ENCODE data around the gene MC4R. TPM values are rescaled to one million over a fixed set of nuclear protein-coding genes. Genes with fewer than 3 reads are reported as not detected.

The MC4R gene
- polyA plus RNA-seq, 1 donor from 2014 or later, result 0.57 TPM

DNA sequence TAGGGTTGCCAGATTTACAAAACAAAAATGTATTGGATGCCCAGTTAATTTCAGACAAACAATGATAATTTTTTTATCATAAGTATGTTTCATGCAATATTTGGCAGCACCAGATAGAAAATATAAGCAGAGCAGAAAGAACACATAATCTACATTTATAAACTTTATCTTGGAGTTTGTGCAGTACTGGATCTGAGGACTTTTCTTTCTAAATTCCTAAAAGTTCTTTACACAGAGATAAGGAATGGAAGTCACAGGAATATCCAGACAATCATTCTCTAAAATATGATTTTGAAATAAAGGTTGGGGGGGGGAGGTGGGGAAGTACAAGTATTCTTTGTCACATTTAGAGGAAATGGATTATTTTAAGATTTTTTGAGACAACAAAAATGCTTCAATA is 28.8 kb upstream of the MC4R start:
- Histone ChIP-seq H3K36me3 (ENCODE audit: insufficient read depth, low read length) (no peaks in the 10 kb centered on the region), H3F3A (ENCODE audit: insufficient read depth, low read length, poor library complexity, severe bottlenecking) (no peaks in the 10 kb centered on the region), H3K79me2 (replicated peaks; ENCODE audit: insufficient read depth, low read length) (no peaks in the 10 kb centered on the region), H3K4me3 (ENCODE audit: low read length) (no peak overlapping the region), H4K20me1 (ENCODE audit: insufficient read depth) (no peaks in the 10 kb centered on the region), H3K9ac (ENCODE audit: low read length) (no peak overlapping the region), H3K4me2 (ENCODE audit: low read length) (no peak overlapping the region), H3K27ac (ENCODE audit: low read length) (no peak overlapping the region), H3K9me3 (ENCODE audit: low read length) (no peaks in the 10 kb centered on the region), H3K9me2 (ENCODE audit: insufficient read depth, low read length) (no peaks in the 10 kb centered on the region), H3K27me3 (ENCODE audit: insufficient read depth, low read depth, low read length) (no peaks in the 10 kb centered on the region), H2AFZ (ENCODE audit: low read depth, low read length) (no peak overlapping the region)
- TF ChIP-seq TAF1 (IDR thresholded peaks at IDR 0.05; ENCODE audit: low read depth), result no peak

DNA sequence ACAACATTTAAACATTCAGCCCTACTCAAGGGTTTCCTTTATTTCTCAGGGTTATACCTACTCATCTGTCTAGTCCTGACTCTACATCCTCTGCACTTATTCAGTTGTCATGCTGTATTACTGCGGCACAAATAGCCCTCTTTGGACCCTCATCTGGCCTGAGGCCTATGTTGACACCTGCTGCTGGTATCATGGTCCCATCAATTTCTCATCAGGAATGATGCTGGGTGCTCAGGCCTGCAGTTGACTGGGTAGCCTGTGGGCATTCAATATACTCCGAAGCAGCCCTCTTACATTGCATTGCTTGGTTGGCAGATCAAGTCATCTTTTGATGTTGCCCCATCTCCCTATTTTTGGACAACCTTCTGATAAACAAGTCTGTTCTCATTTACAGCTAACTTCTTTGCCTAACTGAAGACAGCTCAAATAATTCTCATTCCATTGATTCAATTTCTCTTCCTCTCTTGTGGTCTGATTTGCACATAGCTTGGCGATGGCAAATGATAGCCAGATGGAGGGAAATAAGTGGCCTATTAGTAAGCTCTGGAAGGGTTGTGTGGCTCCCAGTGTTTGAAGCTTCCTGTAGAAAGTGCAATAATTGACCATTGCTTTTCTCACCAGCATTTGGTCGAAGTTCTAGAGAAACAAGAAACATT is 19.1 kb upstream of the MC4R start:
- Histone ChIP-seq H3K4me2 (ENCODE audit: low read length) (no peak overlapping the region), H3K9me2 (ENCODE audit: insufficient read depth, low read length) (no peaks in the 10 kb centered on the region), H3K27ac (ENCODE audit: low read length) (no peak overlapping the region), H3K4me3 (ENCODE audit: low read length) (no peak overlapping the region), H4K20me1 (ENCODE audit: insufficient read depth) (no peaks in the 10 kb centered on the region), H3F3A (ENCODE audit: insufficient read depth, low read length, poor library complexity, severe bottlenecking) (no peaks in the 10 kb centered on the region), H3K79me2 (replicated peaks; ENCODE audit: insufficient read depth, low read length) (no peaks in the 10 kb centered on the region), H3K36me3 (ENCODE audit: insufficient read depth, low read length) (no peaks in the 10 kb centered on the region), H3K27me3 (ENCODE audit: insufficient read depth, low read depth, low read length) (no peaks in the 10 kb centered on the region), H3K9me3 (ENCODE audit: low read length) (no peaks in the 10 kb centered on the region), H3K9ac (ENCODE audit: low read length) (no peak overlapping the region), H2AFZ (ENCODE audit: low read depth, low read length) (no peak overlapping the region)
- TF ChIP-seq, protein P1, sequence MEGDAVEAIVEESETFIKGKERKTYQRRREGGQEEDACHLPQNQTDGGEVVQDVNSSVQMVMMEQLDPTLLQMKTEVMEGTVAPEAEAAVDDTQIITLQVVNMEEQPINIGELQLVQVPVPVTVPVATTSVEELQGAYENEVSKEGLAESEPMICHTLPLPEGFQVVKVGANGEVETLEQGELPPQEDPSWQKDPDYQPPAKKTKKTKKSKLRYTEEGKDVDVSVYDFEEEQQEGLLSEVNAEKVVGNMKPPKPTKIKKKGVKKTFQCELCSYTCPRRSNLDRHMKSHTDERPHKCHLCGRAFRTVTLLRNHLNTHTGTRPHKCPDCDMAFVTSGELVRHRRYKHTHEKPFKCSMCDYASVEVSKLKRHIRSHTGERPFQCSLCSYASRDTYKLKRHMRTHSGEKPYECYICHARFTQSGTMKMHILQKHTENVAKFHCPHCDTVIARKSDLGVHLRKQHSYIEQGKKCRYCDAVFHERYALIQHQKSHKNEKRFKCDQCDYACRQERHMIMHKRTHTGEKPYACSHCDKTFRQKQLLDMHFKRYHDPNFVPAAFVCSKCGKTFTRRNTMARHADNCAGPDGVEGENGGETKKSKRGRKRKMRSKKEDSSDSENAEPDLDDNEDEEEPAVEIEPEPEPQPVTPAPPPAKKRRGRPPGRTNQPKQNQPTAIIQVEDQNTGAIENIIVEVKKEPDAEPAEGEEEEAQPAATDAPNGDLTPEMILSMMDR (IDR thresholded peaks at IDR 0.05; ENCODE audit: poor library complexity, severe bottlenecking), result no peak
- TF ChIP-seq POLR2AphosphoS5 (IDR thresholded peaks at IDR 0.05) (no peak), RAD21 (conservative IDR thresholded peaks at IDR 0.05) (no peak), SMC3 (conservative IDR thresholded peaks at IDR 0.05; ENCODE audit: poor library complexity) (no peak), EP300 (conservative IDR thresholded peaks at IDR 0.05; ENCODE audit: poor library complexity, severe bottlenecking) (no peak), TAF1 (IDR thresholded peaks at IDR 0.05; ENCODE audit: low read depth) (no peak), MXI1 (conservative IDR thresholded peaks at IDR 0.05; ENCODE audit: poor library complexity, severe bottlenecking) (no peak), EZH2 (IDR thresholded peaks at IDR 0.05; ENCODE audit: borderline replicate concordance, insufficient read depth, low read length, poor library complexity, severe bottlenecking) (no peak)
- TF ChIP-seq, protein P2, sequence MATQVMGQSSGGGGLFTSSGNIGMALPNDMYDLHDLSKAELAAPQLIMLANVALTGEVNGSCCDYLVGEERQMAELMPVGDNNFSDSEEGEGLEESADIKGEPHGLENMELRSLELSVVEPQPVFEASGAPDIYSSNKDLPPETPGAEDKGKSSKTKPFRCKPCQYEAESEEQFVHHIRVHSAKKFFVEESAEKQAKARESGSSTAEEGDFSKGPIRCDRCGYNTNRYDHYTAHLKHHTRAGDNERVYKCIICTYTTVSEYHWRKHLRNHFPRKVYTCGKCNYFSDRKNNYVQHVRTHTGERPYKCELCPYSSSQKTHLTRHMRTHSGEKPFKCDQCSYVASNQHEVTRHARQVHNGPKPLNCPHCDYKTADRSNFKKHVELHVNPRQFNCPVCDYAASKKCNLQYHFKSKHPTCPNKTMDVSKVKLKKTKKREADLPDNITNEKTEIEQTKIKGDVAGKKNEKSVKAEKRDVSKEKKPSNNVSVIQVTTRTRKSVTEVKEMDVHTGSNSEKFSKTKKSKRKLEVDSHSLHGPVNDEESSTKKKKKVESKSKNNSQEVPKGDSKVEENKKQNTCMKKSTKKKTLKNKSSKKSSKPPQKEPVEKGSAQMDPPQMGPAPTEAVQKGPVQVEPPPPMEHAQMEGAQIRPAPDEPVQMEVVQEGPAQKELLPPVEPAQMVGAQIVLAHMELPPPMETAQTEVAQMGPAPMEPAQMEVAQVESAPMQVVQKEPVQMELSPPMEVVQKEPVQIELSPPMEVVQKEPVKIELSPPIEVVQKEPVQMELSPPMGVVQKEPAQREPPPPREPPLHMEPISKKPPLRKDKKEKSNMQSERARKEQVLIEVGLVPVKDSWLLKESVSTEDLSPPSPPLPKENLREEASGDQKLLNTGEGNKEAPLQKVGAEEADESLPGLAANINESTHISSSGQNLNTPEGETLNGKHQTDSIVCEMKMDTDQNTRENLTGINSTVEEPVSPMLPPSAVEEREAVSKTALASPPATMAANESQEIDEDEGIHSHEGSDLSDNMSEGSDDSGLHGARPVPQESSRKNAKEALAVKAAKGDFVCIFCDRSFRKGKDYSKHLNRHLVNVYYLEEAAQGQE (IDR thresholded peaks at IDR 0.05; ENCODE audit: borderline replicate concordance), result no peak

All from neural cell (in vitro differentiated cells).